Uterus (tissue), 2 donors: ENCODE data around the gene CACNB4.

Experiments used
- POLR2A ChIP-seq, 2 donors: fragments of 450-650 bp; IDR thresholded peaks; one replicate each; pipeline ENCODE4 v1.6.1; 2016; ENCODE audit warnings: antibody characterized with exemption in 2 of 2, mild to moderate bottlenecking in 1 of 2, moderate library complexity in 1 of 2
- TF ChIP-seq, protein P1 (sequence below), 4 experiments: fragments of 200-600 bp in 2 of 4; fragments of 450-650 bp in 2 of 4; sonication (generic) in 2 of 4; IDR thresholded peaks; one replicate each; pipeline ENCODE4 v1.5.1; 2016 to 2019; ENCODE audit warnings: antibody characterized with exemption in 4 of 4, mild to moderate bottlenecking in 2 of 4, moderate library complexity in 1 of 4

DNA sequence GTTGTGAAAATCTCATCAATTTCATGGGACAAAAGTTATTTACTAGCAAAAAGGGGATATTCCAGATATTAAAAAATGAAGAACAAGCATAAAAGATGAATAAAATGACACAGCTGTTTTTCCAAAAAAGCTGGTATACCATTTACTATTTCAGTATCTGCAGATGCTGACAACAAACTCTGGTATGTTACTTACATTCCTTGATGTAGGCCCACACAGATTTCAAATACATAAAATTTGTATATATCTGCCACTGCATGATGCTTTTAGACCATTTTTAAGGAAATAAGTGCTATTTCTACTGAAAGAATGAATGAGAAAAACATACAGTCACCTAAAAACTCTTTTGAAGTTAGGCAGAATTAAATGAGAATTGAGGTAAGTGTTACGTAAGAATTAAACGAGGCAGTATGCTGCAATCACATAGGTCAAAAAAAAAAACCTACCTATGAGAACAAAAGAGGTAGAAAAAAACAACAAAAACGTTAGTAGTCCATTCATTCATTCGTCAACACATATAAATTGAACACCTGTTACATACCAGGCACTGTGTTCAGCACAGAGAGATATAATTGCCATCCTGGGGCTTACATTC, 303.1 kb downstream of the CACNB4 start:
- TF ChIP-seq, protein P1, sequence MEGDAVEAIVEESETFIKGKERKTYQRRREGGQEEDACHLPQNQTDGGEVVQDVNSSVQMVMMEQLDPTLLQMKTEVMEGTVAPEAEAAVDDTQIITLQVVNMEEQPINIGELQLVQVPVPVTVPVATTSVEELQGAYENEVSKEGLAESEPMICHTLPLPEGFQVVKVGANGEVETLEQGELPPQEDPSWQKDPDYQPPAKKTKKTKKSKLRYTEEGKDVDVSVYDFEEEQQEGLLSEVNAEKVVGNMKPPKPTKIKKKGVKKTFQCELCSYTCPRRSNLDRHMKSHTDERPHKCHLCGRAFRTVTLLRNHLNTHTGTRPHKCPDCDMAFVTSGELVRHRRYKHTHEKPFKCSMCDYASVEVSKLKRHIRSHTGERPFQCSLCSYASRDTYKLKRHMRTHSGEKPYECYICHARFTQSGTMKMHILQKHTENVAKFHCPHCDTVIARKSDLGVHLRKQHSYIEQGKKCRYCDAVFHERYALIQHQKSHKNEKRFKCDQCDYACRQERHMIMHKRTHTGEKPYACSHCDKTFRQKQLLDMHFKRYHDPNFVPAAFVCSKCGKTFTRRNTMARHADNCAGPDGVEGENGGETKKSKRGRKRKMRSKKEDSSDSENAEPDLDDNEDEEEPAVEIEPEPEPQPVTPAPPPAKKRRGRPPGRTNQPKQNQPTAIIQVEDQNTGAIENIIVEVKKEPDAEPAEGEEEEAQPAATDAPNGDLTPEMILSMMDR (IDR thresholded peaks at IDR 0.05) = no peak
- TF ChIP-seq POLR2A (IDR thresholded peaks at IDR 0.05) = no peak
